Glutamatergic neuron (in vitro differentiated cells): Measurements from ENCODE around the gene SLC19A2. TPM values are rescaled to one million over a fixed set of nuclear protein-coding genes. Genes with fewer than 3 reads are reported as not detected.
"Not testable (repeated sequence)": the region's sequence is repeated elsewhere in the genome, so short reads cannot be mapped to it uniquely, and the experiment has no call there.

Experiments
- DNase-seq: peaks from one replicate; pipeline ENCODE4 v3.0.0; 2022
- H3K27ac Mint-ChIP-seq: one replicate; pipeline ENCODE4 v1.8.0; 2020; ENCODE audit warnings: mild to moderate bottlenecking, mixed read lengths, inconsistent platforms; ENCODE audit not compliant: unreplicated experiment
- H3K27me3 Mint-ChIP-seq: one replicate; pipeline ENCODE4 v1.8.0; 2020; ENCODE audit warnings: mild to moderate bottlenecking, moderate library complexity, mixed read lengths, inconsistent platforms; ENCODE audit not compliant: unreplicated experiment
- H3K36me3 Mint-ChIP-seq: one replicate; pipeline ENCODE4 v1.8.0; 2020; ENCODE audit warnings: mild to moderate bottlenecking, mixed read lengths, inconsistent platforms; ENCODE audit not compliant: unreplicated experiment
- H3K4me1 Mint-ChIP-seq: one replicate; pipeline ENCODE4 v1.8.0; 2020; ENCODE audit warnings: mild to moderate bottlenecking, low read depth, mixed read lengths, inconsistent platforms; ENCODE audit not compliant: unreplicated experiment
- H3K4me3 Mint-ChIP-seq: one replicate; pipeline ENCODE4 v1.8.0; 2020; ENCODE audit warnings: mild to moderate bottlenecking, mixed read lengths, inconsistent platforms; ENCODE audit not compliant: unreplicated experiment
- H3K9me3 Mint-ChIP-seq: one replicate; pipeline ENCODE4 v1.8.0; 2020; ENCODE audit warnings: mild to moderate bottlenecking, moderate library complexity, mixed read lengths, inconsistent platforms; ENCODE audit not compliant: unreplicated experiment
- CTCF ChIP-seq: fragments of 200-600 bp; sonication (generic); IDR thresholded peaks from one replicate; pipeline ENCODE4 v1.5.0; 2021; ENCODE audit not compliant: partially characterized antibody, unreplicated experiment
- long read RNA-seq: library from polyadenylated mRNA; unstranded; transcript quantifications from one replicate; pipeline ENCODE4 v2.0.0, GENCODE V29; 2020; ENCODE audit not compliant: unreplicated experiment
- total RNA-seq: library from RNA; stranded (reverse); fragmentation: NEBNext Ultra II Directional; extraction: Animal tissue kit (Norgen Biotek cat#: 25700); gene quantifications from one replicate; pipeline ENCODE4 v1.2.1, GENCODE V29; 2021; ENCODE audit not compliant: unreplicated experiment

SLC19A2 gene
- total RNA-seq, result 12.8 TPM
- long read RNA-seq, result 0 reads

GRCh38 chr1:169485431-169486280 is at the start of gene SLC19A2:
SLC19A2 (minus strand) TSS chr1:169485944; CDS start chr1:169485766, 178 bp downstream.
- peak; percentile 96 for DNase-seq
- Mint-ChIP-seq H3K4me1 (peaks cover 41% of the 10 kb centered on the region), H3K36me3 (no peaks in the 10 kb centered on the region), H3K27me3 (peaks cover 11% of the 10 kb centered on the region), H3K4me3 (peak within 1 kb of the TSS; percentile 95), H3K9me3 (peaks cover 14% of the 10 kb centered on the region), H3K27ac (peak within 1 kb of the TSS; percentile 100)
- TF ChIP-seq CTCF, result no peak

GRCh38 chr1:169534653-169535052 is 48.9 kb upstream of the SLC19A2 start:
- H3K27ac Mint-ChIP-seq, result no peak overlapping the region
- no peak for TF ChIP-seq CTCF
- peaks cover 4% of the 10 kb centered on the region for H3K4me1 Mint-ChIP-seq
- DNase-seq, result no peak
- H3K4me3 Mint-ChIP-seq, result no peak overlapping the region
- no peaks in the 10 kb centered on the region for H3K36me3 Mint-ChIP-seq
- no peaks in the 10 kb centered on the region for H3K27me3 Mint-ChIP-seq
- H3K9me3 Mint-ChIP-seq, result no peaks in the 10 kb centered on the region

- H3K4me3 Mint-ChIP-seq, DNase-seq, H3K27ac Mint-ChIP-seq, H3K36me3 Mint-ChIP-seq, H3K4me1 Mint-ChIP-seq, H3K9me3 Mint-ChIP-seq, H3K27me3 Mint-ChIP-seq: not testable (repeated sequence)
Observed at GRCh38 chr1:169533528-169534190, 47.9 kb upstream of the SLC19A2 start.

GRCh38 chr1:169530448-169530847 is 44.7 kb upstream of the SLC19A2 start:
- no peak overlapping the region for H3K27ac Mint-ChIP-seq
- no peak for DNase-seq
- no peaks in the 10 kb centered on the region for H3K27me3 Mint-ChIP-seq
- no peak overlapping the region for H3K4me3 Mint-ChIP-seq
- no peaks in the 10 kb centered on the region for H3K9me3 Mint-ChIP-seq
- no peak for TF ChIP-seq CTCF
- H3K36me3 Mint-ChIP-seq, result no peaks in the 10 kb centered on the region
- peaks cover 4% of the 10 kb centered on the region for H3K4me1 Mint-ChIP-seq

GRCh38 chr1:169529068-169529642 is 43.4 kb upstream of the SLC19A2 start:
- H3K27me3 Mint-ChIP-seq, result no peaks in the 10 kb centered on the region
- DNase-seq, result no peak
- no peak for TF ChIP-seq CTCF
- H3K27ac Mint-ChIP-seq, result no peak overlapping the region
- no peaks in the 10 kb centered on the region for H3K36me3 Mint-ChIP-seq
- no peak overlapping the region for H3K4me3 Mint-ChIP-seq
- H3K9me3 Mint-ChIP-seq, result no peaks in the 10 kb centered on the region
- peaks cover 4% of the 10 kb centered on the region for H3K4me1 Mint-ChIP-seq
